Measurements from ENCODE around the gene EGLN2. TPM values are rescaled to one million over a fixed set of nuclear protein-coding genes. Genes with fewer than 3 reads are reported as not detected.
"Not testable (repeated sequence)": the region's sequence is repeated elsewhere in the genome, so short reads cannot be mapped to it uniquely, and the experiment has no call there.

EGLN2 gene
- total RNA-seq, 1 experiment from 2014 or later, result 56.2 TPM

- Histone ChIP-seq H3K36me3 (no peaks in the 10 kb centered on the region), H3K27ac (no peak overlapping the region), H3K4me3 (no peak overlapping the region), H3K4me1 (no peaks in the 10 kb centered on the region), H3K9me3 (replicated peaks) (no peaks in the 10 kb centered on the region), H3K27me3 (no peaks in the 10 kb centered on the region)
- no peak for DNase-seq
Observed at GRCh38 chr19:40815223-40815622, 16.2 kb downstream of the EGLN2 start.

GRCh38 chr19:40818480-40819399 is 19.7 kb downstream of the EGLN2 start:
- peak overlapping the region; percentile 22; the same call in 1 of the 2 replicates for H3K4me3 ChIP-seq
- not testable (repeated sequence) for H3K27ac ChIP-seq; H3K27me3 ChIP-seq; H3K36me3 ChIP-seq; H3K4me1 ChIP-seq; H3K9me3 ChIP-seq (replicated peaks)
- peak; percentile 81 to 88 for DNase-seq

GRCh38 chr19:40819479-40820234 is 20.7 kb downstream of the EGLN2 start:
- H3K9me3 ChIP-seq (replicated peaks); H3K4me1 ChIP-seq; H3K27me3 ChIP-seq; H3K4me3 ChIP-seq; H3K36me3 ChIP-seq; H3K27ac ChIP-seq: not testable (repeated sequence)
- peak in 1 of 2 experiments; percentile 69 for DNase-seq

GRCh38 chr19:40822161-40822560 is 23.2 kb downstream of the EGLN2 start:
- H3K4me1 ChIP-seq, result no peaks in the 10 kb centered on the region
- no peak for DNase-seq

GRCh38 chr19:40822704-40823553 is 23.9 kb downstream of the EGLN2 start:
- H3K9me3 ChIP-seq (replicated peaks); H3K27me3 ChIP-seq; DNase-seq; H3K4me1 ChIP-seq; H3K27ac ChIP-seq; H3K36me3 ChIP-seq; H3K4me3 ChIP-seq: not testable (repeated sequence)

More at GRCh38 chr19:40822161-40822560, 23.2 kb downstream of the EGLN2 start:
- Histone ChIP-seq H3K4me3 (no peak overlapping the region), H3K9me3 (replicated peaks) (no peaks in the 10 kb centered on the region), H3K36me3 (no peaks in the 10 kb centered on the region), H3K27ac (no peak overlapping the region), H3K27me3 (no peaks in the 10 kb centered on the region)

- not testable (repeated sequence) for H3K9me3 ChIP-seq (replicated peaks); H3K4me3 ChIP-seq; H3K27ac ChIP-seq; DNase-seq; H3K27me3 ChIP-seq; H3K4me1 ChIP-seq; H3K36me3 ChIP-seq
Observed at GRCh38 chr19:40824916-40825315, 25.9 kb downstream of the EGLN2 start.

GRCh38 chr19:40825460-40826095 is 26.6 kb downstream of the EGLN2 start:
- H3K4me3 ChIP-seq; DNase-seq; H3K4me1 ChIP-seq; H3K27me3 ChIP-seq; H3K9me3 ChIP-seq (replicated peaks); H3K27ac ChIP-seq; H3K36me3 ChIP-seq: not testable (repeated sequence)

GRCh38 chr19:40826312-40826698 is 27.3 kb downstream of the EGLN2 start:
- not testable (repeated sequence) for H3K9me3 ChIP-seq (replicated peaks); H3K36me3 ChIP-seq; DNase-seq; H3K27me3 ChIP-seq; H3K4me3 ChIP-seq; H3K4me1 ChIP-seq; H3K27ac ChIP-seq

GRCh38 chr19:40826699-40827385 is 27.9 kb downstream of the EGLN2 start:
- not testable (repeated sequence) for H3K36me3 ChIP-seq; H3K9me3 ChIP-seq (replicated peaks); DNase-seq; H3K27ac ChIP-seq; H3K4me3 ChIP-seq; H3K4me1 ChIP-seq; H3K27me3 ChIP-seq

- Histone ChIP-seq H3K27me3 (no peaks in the 10 kb centered on the region), H3K36me3 (no peaks in the 10 kb centered on the region), H3K4me3 (no peak overlapping the region), H3K27ac (no peak overlapping the region), H3K4me1 (peaks cover 11% of the 10 kb centered on the region), H3K9me3 (replicated peaks) (no peaks in the 10 kb centered on the region)
- DNase-seq, result no peak
Observed at GRCh38 chr19:40827386-40828247, 28.6 kb downstream of the EGLN2 start.

- Histone ChIP-seq H3K4me3 (no peak overlapping the region), H3K9me3 (replicated peaks) (no peaks in the 10 kb centered on the region), H3K27ac (no peak overlapping the region), H3K36me3 (no peaks in the 10 kb centered on the region), H3K4me1 (peaks cover 11% of the 10 kb centered on the region), H3K27me3 (no peaks in the 10 kb centered on the region)
- no peak for DNase-seq
Observed at GRCh38 chr19:40829205-40829604, 30.2 kb downstream of the EGLN2 start.

GRCh38 chr19:40830741-40831140 is 31.8 kb downstream of the EGLN2 start:
- not testable (repeated sequence) for H3K36me3 ChIP-seq; DNase-seq; H3K4me3 ChIP-seq; H3K27ac ChIP-seq; H3K27me3 ChIP-seq; H3K9me3 ChIP-seq (replicated peaks)
- H3K4me1 ChIP-seq, result peaks cover 11% of the 10 kb centered on the region
